Gastrocnemius medialis (tissue), 4 donors: Measurements from ENCODE around the gene MAB21L3. TPM values are rescaled to one million over a fixed set of nuclear protein-coding genes. Genes with fewer than 3 reads are reported as not detected.

Source experiments
- ATAC-seq, 2 donors: fragments of 150-250 bp; one replicate each; pipeline ENCODE4 v1.9.1; 2016
- DNase-seq, 2 donors: peaks; one replicate each; pipeline ENCODE4 v3.0.0-alpha.2; 2019
- H3K27ac ChIP-seq, 4 donors: fragments of 200-600 bp; sonication (generic); 1 replicate in 1 of 4; 2 replicates in 3 of 4; pipeline ENCODE4 v1.5.1; 2016 to 2018; ENCODE audit warnings: mild to moderate bottlenecking in 2 of 4, moderate library complexity in 1 of 4
- H3K27me3 ChIP-seq, 3 donors: fragments of 200-600 bp; sonication (generic) in 2 of 3; 1 replicate in 1 of 3; 2 replicates in 2 of 3; pipeline versions ENCODE4 v1.5.1 to v1.6.0; 2016 to 2019; ENCODE audit warnings: mild to moderate bottlenecking in 1 of 3, moderate library complexity in 1 of 3
- H3K36me3 ChIP-seq, 2 donors: fragments of 200-600 bp; sonication (generic) in 1 of 2; one replicate each; pipeline ENCODE4 v1.5.1; 2017 to 2018
- H3K4me1 ChIP-seq, 2 donors: fragments of 200-600 bp; sonication (generic) in 1 of 2; one replicate each; pipeline ENCODE4 v1.5.1; 2016 to 2017; ENCODE audit warnings: mild to moderate bottlenecking in 2 of 2
- H3K4me3 ChIP-seq, 4 donors: fragments of 200-600 bp; sonication (generic) in 3 of 4; 1 replicate in 1 of 4; 2 replicates in 3 of 4; pipeline ENCODE4 v1.5.1; 2016 to 2019; ENCODE audit warnings: mild to moderate bottlenecking in 2 of 4
- H3K9me3 ChIP-seq, 3 donors: fragments of 200-600 bp; sonication (generic) in 2 of 3; 1 replicate in 1 of 3; 2 replicates in 2 of 3; pipeline ENCODE4 v1.5.1; 2016 to 2019
- POLR2A ChIP-seq, 2 donors: fragments of 450-650 bp; IDR thresholded peaks; one replicate each; pipeline ENCODE4 v1.6.1; 2017; ENCODE audit warnings: antibody characterized with exemption in 2 of 2, mild to moderate bottlenecking in 2 of 2, moderate library complexity in 2 of 2
- in situ Hi-C, 4 donors: fragments of 200-750 bp; cut with MboI; loops; one replicate each; pipeline versions ENCODE4 v1.15.0 to v1.8.0; 2017; ENCODE audit warnings: low sequenced_read_pairs in 4 of 4
- intact Hi-C: fragments of 100-400 bp; cut with DNase I; formaldehyde crosslinking; loops from one replicate; pipeline ENCODE4 v1.15.1; 2023; ENCODE audit warnings: low total_unique reads
- total RNA-seq, 4 donors: library from RNA; depleted of rRNA; stranded (reverse); fragments of >200 nt; gene quantifications; one replicate each; pipeline versions ENCODE4 v1.1.0 to v1.2.3, GENCODE V29; 2016
- TF ChIP-seq, protein P1 (sequence below), 5 experiments: fragments of 450-650 bp in 3 of 5; fragments of 200-600 bp in 2 of 5; sonication (generic) in 2 of 5; IDR thresholded peaks in 4 of 5; conservative IDR thresholded peaks in 1 of 5; 1 replicate in 4 of 5; 2 replicates in 1 of 5; pipeline ENCODE4 v1.5.1; 2016 to 2019; ENCODE audit warnings: antibody characterized with exemption in 5 of 5, mild to moderate bottlenecking in 3 of 5, moderate library complexity in 3 of 5

Gene MAB21L3
- total RNA-seq, 4 donors from 2014 or later, result 0.07 to 2.0 (median 0.16) TPM; not detected in 1

DNA sequence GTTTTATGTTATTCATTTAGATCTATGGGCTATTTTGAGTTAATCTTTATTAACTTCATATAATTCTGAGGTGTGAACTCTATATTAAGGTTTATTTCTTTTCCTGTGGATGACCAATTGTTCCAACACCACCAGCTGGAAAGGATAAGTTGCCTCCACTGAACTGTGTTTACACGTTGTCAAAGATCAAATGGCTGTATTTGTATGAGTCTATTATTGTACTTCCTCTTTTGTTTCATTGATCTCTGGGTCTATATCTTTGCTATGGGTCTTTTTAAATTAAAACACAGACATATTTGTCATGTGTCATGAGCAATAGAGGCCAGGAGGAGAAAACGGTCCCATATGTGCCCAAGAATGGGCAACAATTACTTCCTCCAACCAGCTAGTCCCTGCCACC is 5.2 kb upstream of the MAB21L3 start:
- intact Hi-C loops (no loop called here), in situ Hi-C loops (no loop called here)
- Histone ChIP-seq H3K4me3 (no peak overlapping the region), H3K27ac (no peak overlapping the region), H3K27me3 (no peaks in the 10 kb centered on the region), H3K9me3 (no peaks in the 10 kb centered on the region), H3K4me1 (no peaks in the 10 kb centered on the region), H3K36me3 (no peaks in the 10 kb centered on the region)
- TF ChIP-seq POLR2A (IDR thresholded peaks at IDR 0.05), result no peak
- TF ChIP-seq, protein P1, sequence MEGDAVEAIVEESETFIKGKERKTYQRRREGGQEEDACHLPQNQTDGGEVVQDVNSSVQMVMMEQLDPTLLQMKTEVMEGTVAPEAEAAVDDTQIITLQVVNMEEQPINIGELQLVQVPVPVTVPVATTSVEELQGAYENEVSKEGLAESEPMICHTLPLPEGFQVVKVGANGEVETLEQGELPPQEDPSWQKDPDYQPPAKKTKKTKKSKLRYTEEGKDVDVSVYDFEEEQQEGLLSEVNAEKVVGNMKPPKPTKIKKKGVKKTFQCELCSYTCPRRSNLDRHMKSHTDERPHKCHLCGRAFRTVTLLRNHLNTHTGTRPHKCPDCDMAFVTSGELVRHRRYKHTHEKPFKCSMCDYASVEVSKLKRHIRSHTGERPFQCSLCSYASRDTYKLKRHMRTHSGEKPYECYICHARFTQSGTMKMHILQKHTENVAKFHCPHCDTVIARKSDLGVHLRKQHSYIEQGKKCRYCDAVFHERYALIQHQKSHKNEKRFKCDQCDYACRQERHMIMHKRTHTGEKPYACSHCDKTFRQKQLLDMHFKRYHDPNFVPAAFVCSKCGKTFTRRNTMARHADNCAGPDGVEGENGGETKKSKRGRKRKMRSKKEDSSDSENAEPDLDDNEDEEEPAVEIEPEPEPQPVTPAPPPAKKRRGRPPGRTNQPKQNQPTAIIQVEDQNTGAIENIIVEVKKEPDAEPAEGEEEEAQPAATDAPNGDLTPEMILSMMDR (IDR thresholded peaks at IDR 0.05 in 4 of 5, conservative IDR thresholded peaks at IDR 0.05 in 1 of 5), result no peak
- no peak for DNase-seq
- ATAC-seq, result no peak

DNA sequence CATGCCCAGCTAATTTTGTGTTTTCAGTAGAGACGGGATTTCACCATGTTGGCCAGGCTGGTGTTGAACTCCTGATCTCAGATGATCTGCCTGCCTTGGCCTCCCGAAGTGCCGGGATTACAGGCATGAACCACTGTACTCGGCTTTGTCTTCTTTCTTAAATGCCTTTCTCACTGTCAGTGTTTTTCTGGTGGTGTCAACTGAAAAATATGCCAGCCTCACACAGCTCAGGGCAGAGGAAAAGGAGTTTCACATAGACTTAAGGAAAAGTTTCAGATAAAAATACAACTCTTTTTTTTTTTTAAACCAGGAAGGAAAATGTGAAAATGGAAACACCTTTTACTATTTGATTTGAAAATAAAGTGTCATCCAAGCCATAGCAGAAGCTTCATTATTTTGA is 4.6 kb upstream of the MAB21L3 start:
- ATAC-seq (no peak), DNase-seq (no peak)
- Histone ChIP-seq H3K36me3 (no peaks in the 10 kb centered on the region), H3K27ac (no peak overlapping the region), H3K27me3 (no peaks in the 10 kb centered on the region), H3K4me1 (no peaks in the 10 kb centered on the region), H3K9me3 (no peaks in the 10 kb centered on the region), H3K4me3 (no peak overlapping the region)
- in situ Hi-C loops, result no loop called here
- intact Hi-C loops, result no loop called here
- TF ChIP-seq, protein P1 (IDR thresholded peaks at IDR 0.05 in 4 of 5, conservative IDR thresholded peaks at IDR 0.05 in 1 of 5), result no peak
- no peak for TF ChIP-seq POLR2A (IDR thresholded peaks at IDR 0.05)

DNA sequence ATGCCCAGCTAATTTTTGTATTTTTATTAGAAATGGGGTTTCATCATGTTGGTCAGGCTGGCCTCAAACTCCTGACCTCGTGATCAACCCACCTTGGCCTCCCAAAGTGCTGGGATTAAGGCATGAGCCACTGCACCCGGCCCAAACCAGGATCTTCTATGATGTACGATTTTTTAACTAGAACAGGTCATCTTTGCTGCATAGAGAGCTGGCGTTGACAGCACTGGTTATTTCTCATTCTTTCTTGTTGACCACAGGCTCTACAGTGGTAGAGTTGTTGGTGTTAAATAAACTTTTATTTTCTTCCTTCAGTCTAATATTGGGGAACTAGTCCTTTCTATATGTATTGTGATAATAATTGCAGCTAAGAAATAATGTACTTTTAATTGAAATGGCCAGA is 3.8 kb upstream of the MAB21L3 start:
- Histone ChIP-seq H3K27me3 (no peaks in the 10 kb centered on the region), H3K27ac (no peak overlapping the region), H3K9me3 (no peaks in the 10 kb centered on the region), H3K4me3 (no peak overlapping the region), H3K36me3 (no peaks in the 10 kb centered on the region), H3K4me1 (no peaks in the 10 kb centered on the region)
- intact Hi-C loops, result no loop called here
- in situ Hi-C loops, result no loop called here
- ATAC-seq, result no peak
- DNase-seq, result no peak
- TF ChIP-seq, protein P1 (IDR thresholded peaks at IDR 0.05 in 4 of 5, conservative IDR thresholded peaks at IDR 0.05 in 1 of 5), result no peak
- no peak for TF ChIP-seq POLR2A (IDR thresholded peaks at IDR 0.05)

DNA sequence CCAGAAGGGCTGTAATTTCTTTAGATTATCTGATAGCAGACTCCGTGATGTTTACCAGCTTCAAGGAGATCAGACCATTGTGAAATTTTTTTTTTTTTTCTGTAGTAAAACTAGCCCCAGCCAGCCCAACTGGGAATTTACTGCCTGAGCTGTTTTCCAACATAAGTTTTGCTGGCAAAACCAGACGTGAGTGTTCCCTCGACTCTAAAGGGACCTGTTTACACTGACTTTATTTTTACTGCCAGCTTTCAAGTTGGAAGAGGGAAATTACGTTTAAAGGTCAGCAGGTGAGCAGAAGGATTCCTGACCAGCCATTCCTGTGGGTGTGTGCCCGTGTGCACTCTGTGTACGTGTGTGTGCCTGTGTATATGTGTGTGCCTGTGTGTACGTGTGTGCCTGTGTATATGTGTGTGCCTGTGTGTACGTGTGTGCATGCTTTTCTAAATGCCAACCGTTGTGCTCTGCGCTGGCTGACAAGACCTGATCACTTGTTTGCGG is 374 bp downstream of the MAB21L3 start:
- ATAC-seq, result no peak
- TF ChIP-seq POLR2A (IDR thresholded peaks at IDR 0.05), result no peak
- Histone ChIP-seq H3K9me3 (no peaks in the 10 kb centered on the region), H3K4me3 (no peak overlapping the region), H3K36me3 (no peaks in the 10 kb centered on the region), H3K27ac (no peak overlapping the region), H3K27me3 (no peaks in the 10 kb centered on the region), H3K4me1 (no peaks in the 10 kb centered on the region)
- DNase-seq, result no peak
- in situ Hi-C loops, result no loop called here
- intact Hi-C loops, result no loop called here

DNA sequence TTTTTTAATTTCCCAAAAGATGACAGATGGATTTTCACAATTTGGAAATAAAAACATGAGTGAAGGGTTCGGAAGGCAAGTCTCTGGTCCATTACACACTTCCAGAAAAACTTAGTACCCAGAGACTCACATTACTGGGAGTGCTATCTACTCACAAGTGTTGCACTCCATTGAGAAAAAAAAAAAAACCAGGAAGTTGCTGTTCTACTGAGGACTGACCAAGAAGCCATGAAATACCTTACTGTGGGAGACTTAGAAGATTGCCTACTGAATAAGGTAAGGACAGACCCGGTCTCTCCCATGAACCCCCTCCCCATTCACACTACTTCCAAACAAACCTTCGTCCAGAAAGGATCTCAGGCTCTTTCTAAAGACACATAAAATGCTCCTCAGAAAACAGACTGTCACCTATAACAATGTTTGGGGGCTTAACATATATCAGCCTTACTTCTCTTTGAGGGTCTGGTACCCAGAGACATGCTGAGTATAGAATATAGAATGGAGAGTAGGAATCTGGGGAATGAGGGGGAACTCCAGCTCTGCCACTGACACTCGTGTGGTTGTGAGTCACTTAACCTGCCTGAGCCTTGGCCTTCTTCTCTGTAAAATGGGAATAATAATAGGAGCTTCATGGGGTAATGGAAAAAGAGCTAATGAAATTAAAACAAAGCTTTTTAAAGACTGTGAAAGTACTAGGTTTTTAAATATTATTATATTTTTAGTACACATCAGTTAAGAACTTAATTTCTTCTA is 1.4 kb downstream of the MAB21L3 start:
- Histone ChIP-seq H3K4me1 (no peaks in the 10 kb centered on the region), H3K4me3 (no peak overlapping the region), H3K27me3 (no peaks in the 10 kb centered on the region), H3K27ac (no peak overlapping the region), H3K9me3 (no peaks in the 10 kb centered on the region), H3K36me3 (no peaks in the 10 kb centered on the region)
- intact Hi-C loops, result no loop called here
- DNase-seq (no peak), ATAC-seq (no peak)
- in situ Hi-C loops, result no loop called here
- TF ChIP-seq POLR2A (IDR thresholded peaks at IDR 0.05), result no peak
- TF ChIP-seq, protein P1 (IDR thresholded peaks at IDR 0.05 in 4 of 5, conservative IDR thresholded peaks at IDR 0.05 in 1 of 5), result no peak
